GM21786 (cell line): ENCODE results near the gene PDE1A.

ENCODE experiments used
- ATAC-seq: cut with Tn5 transposase; IDR thresholded peaks from one replicate; pipeline ENCODE4 v1.9.1; 2021; ENCODE audit not compliant: unreplicated experiment

Gene PDE1A

GRCh38 chr2:182142062-182142461 lies 284.8 kb downstream of the PDE1A start:
- ATAC-seq: no peak

GRCh38 chr2:182134201-182134600 lies 292.6 kb downstream of the PDE1A start:
- no peak for ATAC-seq

GRCh38 chr2:182133195-182133891 lies 293.5 kb downstream of the PDE1A start:
- no peak for ATAC-seq

GRCh38 chr2:182132605-182133004 lies 294.2 kb downstream of the PDE1A start:
- no peak for ATAC-seq

GRCh38 chr2:182128821-182129707 lies 297.8 kb downstream of the PDE1A start:
- ATAC-seq: no peak

- ATAC-seq: no peak
Observed at GRCh38 chr2:182117196-182117595, 309.6 kb downstream of the PDE1A start.

GRCh38 chr2:182116774-182117173 lies 310.1 kb downstream of the PDE1A start:
- no peak for ATAC-seq

GRCh38 chr2:182115258-182115657 lies 311.6 kb downstream of the PDE1A start:
- ATAC-seq: no peak

- ATAC-seq: no peak
Observed at GRCh38 chr2:182113334-182113733, 313.5 kb downstream of the PDE1A start.

GRCh38 chr2:182110347-182110746 lies 316.5 kb downstream of the PDE1A start:
- no peak for ATAC-seq

GRCh38 chr2:182103526-182103925 lies 323.3 kb downstream of the PDE1A start:
- no peak for ATAC-seq

- ATAC-seq: no peak
Observed at GRCh38 chr2:182101263-182101662, 325.6 kb downstream of the PDE1A start.

GRCh38 chr2:182098648-182099047 lies 328.2 kb downstream of the PDE1A start:
- ATAC-seq: no peak

- no peak for ATAC-seq
Observed at GRCh38 chr2:182097571-182098164, 329.2 kb downstream of the PDE1A start.

GRCh38 chr2:182090486-182090885 lies 336.4 kb downstream of the PDE1A start:
- no peak for ATAC-seq
